Ishikawa (cell line): ENCODE measurements around the gene MAGEA4.

Source experiments
- CEBPB ChIP-seq: IDR thresholded peaks from 2 replicates; pipeline ENCODE4 v1.6.1; 2012
- CREB1 ChIP-seq: IDR thresholded peaks from 2 replicates; pipeline ENCODE4 v1.6.1; 2012; ENCODE audit warnings: low read depth
- EGR1 ChIP-seq: IDR thresholded peaks from 2 replicates; pipeline ENCODE4 v1.6.1; 2012
- EP300 ChIP-seq: IDR thresholded peaks from 2 replicates; pipeline ENCODE4 v1.6.1; 2012; ENCODE audit warnings: borderline replicate concordance
- FOXM1 ChIP-seq: IDR thresholded peaks from 2 replicates; pipeline ENCODE4 v1.6.1; 2012; ENCODE audit warnings: low read depth, borderline replicate concordance
- MAX ChIP-seq: IDR thresholded peaks from 2 replicates; pipeline ENCODE4 v1.6.1; 2012
- NFIC ChIP-seq: IDR thresholded peaks from 2 replicates; pipeline ENCODE4 v1.6.1; 2012
- RAD21 ChIP-seq: IDR thresholded peaks from 2 replicates; pipeline ENCODE4 v1.6.1; 2012; ENCODE audit warnings: low read depth
- REST ChIP-seq: IDR thresholded peaks from 2 replicates; pipeline ENCODE4 v1.6.1; 2012; ENCODE audit warnings: low read depth, mild to moderate bottlenecking
- TAF1 ChIP-seq: IDR thresholded peaks from 2 replicates; pipeline ENCODE4 v1.6.1; 2012; ENCODE audit warnings: low read depth, mild to moderate bottlenecking
- TCF12 ChIP-seq: IDR thresholded peaks from 2 replicates; pipeline ENCODE4 v1.6.1; 2012; ENCODE audit warnings: low read depth
- TEAD4 ChIP-seq: IDR thresholded peaks from 2 replicates; pipeline ENCODE4 v1.6.1; 2012
- USF1 ChIP-seq: IDR thresholded peaks from 2 replicates; pipeline ENCODE4 v1.6.1; 2012
- YY1 ChIP-seq: IDR thresholded peaks from 2 replicates; pipeline ENCODE4 v1.6.1; 2012; ENCODE audit warnings: low read depth
- ZBTB7A ChIP-seq: IDR thresholded peaks from 2 replicates; pipeline ENCODE4 v1.6.1; 2012; ENCODE audit warnings: low read depth

Gene MAGEA4

DNA sequence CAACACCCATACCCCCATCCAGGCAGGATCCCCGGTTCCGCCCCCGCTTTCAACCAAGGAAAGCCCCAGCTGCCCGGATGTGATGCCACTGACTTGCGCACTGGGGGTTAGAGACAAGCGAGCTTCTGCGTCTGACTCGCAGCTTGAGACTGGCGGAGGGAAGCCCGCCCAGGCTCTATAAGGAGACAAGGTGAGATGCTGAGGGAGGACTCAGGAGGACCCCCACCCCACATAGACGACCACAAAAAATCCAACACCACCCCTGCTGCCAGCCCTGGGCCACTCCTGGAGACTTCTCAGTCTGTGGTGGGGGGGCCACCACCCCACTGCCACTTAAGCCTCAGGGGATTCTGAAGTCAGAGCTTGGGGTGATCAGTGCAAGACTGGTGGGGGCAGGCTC lies at the start of gene MAGEA4:
Gene MAGEA4, plus strand, starts transcription at position 110 of the 400 bp plus-strand sequence. CDS start 10,776 bp downstream, outside the sequence.
- TF ChIP-seq TAF1 = no peak
- no peak for TF ChIP-seq ZBTB7A
- TF ChIP-seq EGR1 = no peak
- no peak for TF ChIP-seq FOXM1

GRCh38 chrX:151870602-151871001 lies 42.1 kb upstream of the MAGEA4 start:
- no peak for TF ChIP-seq EP300
- no peak for TF ChIP-seq CREB1
- TF ChIP-seq REST = no peak
- TF ChIP-seq MAX = no peak
- TF ChIP-seq NFIC = no peak
- TF ChIP-seq EGR1 = no peak
- TF ChIP-seq YY1 = no peak
- TF ChIP-seq ZBTB7A = no peak
- no peak for TF ChIP-seq CEBPB
- TF ChIP-seq FOXM1 = no peak
- no peak for TF ChIP-seq RAD21
- TF ChIP-seq USF1 = no peak
- no peak for TF ChIP-seq TEAD4
- no peak for TF ChIP-seq TAF1
- TF ChIP-seq TCF12 = no peak

DNA sequence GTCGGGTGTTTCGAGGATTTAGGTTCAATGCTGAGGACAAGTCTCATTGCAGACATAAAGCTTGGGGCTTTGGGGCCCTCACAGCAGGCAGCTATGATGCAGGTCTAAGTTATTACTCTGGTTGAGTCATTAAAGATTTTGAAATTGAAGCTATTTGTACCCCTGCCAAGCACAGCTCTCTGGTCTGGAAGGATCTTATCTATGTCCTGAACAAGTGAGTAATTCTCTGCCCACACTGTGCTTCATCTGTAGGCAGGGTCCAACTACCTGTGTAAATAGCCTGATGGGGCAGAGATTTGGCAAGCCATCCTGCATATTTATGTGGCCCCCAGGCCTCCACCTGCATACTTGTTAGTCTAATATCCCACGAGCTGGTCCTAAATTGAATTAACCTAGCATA lies 41.4 kb upstream of the MAGEA4 start:
- TF ChIP-seq CREB1 (no peak), YY1 (no peak), NFIC (no peak), REST (no peak), FOXM1 (no peak), ZBTB7A (no peak), TEAD4 (no peak), EP300 (no peak), TAF1 (no peak), CEBPB (no peak), RAD21 (no peak), EGR1 (no peak), TCF12 (no peak)

DNA sequence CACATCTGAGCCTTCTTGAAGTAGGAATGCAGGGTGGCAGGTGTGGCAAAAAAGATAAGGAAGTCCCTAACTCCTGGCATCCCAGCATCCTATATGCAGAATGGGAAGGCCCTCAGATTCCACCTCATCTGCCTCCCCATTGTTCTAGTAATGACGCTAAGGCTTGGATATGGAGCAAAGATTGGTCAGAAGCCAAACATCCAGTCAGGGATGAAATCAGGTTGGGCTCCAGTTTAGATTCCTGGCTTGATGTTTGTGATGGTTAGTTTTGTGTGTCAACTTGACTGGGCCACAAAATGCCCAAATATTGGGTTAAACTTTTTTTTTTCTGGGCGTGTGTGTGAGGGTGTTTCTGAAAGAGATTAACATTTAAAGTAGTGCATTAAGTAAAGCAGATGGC lies 39.6 kb upstream of the MAGEA4 start:
- TF ChIP-seq CREB1 (no peak), RAD21 (no peak), YY1 (no peak), REST (no peak), TCF12 (no peak), USF1 (no peak)

DNA sequence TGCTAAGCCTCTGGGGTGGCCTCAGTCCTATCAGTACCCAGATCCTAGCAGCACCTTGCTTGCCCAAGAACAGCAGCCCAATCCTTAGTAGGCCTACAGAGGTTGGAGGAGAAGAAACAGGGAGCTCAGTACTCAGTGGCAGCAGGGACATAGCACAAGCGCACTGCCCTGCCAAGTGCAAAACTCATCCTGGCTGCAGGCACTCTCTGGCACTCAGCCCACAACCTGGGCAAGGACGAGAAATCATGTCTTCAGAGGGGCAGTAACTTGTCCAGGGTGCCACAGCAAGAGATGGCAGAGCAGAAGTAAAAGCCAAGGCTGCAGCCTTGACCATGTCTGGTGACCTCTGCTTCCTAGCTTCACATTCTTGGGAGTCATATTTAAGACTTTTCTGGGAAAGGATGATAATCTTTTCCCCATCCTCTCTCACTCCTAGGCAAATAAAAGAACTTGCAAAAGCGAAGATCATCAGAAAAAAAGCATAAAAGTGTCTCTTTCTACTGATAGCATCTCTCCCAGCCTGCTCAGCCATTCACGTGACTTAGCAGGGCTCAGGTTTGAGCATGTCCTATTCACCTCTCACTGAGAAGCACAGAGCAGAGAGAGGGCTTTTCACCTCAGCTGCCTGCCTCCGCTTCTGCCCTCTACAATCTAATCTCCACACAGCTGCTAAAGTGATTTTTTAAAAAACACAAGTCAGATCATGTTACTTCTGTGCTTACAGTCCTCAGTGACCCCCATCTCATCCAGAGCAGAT lies 37.2 kb upstream of the MAGEA4 start:
- TF ChIP-seq YY1 (no peak), TAF1 (no peak), REST (no peak), RAD21 (no peak), CREB1 (no peak), USF1 (no peak), EP300 (no peak), EGR1 (no peak), TCF12 (no peak), NFIC (no peak)
